HG02623 (cell line): Measurements from ENCODE around the gene CPNE7.
"Not testable (repeated sequence)": the region's sequence is repeated elsewhere in the genome, so short reads cannot be mapped to it uniquely, and the experiment has no call there.

Source experiments
- ATAC-seq: cut with Tn5 transposase; IDR thresholded peaks from one replicate; pipeline ENCODE4 v1.9.1; 2021; ENCODE audit warnings: moderate library complexity; ENCODE audit not compliant: unreplicated experiment

Gene CPNE7

GRCh38 chr16:89621136-89621697 is 45.7 kb downstream of the CPNE7 start:
- no peak for ATAC-seq

GRCh38 chr16:89621698-89622409 is 46.3 kb downstream of the CPNE7 start:
- ATAC-seq: no peak

GRCh38 chr16:89623511-89624261 is 48.1 kb downstream of the CPNE7 start:
- ATAC-seq: no peak

DNA sequence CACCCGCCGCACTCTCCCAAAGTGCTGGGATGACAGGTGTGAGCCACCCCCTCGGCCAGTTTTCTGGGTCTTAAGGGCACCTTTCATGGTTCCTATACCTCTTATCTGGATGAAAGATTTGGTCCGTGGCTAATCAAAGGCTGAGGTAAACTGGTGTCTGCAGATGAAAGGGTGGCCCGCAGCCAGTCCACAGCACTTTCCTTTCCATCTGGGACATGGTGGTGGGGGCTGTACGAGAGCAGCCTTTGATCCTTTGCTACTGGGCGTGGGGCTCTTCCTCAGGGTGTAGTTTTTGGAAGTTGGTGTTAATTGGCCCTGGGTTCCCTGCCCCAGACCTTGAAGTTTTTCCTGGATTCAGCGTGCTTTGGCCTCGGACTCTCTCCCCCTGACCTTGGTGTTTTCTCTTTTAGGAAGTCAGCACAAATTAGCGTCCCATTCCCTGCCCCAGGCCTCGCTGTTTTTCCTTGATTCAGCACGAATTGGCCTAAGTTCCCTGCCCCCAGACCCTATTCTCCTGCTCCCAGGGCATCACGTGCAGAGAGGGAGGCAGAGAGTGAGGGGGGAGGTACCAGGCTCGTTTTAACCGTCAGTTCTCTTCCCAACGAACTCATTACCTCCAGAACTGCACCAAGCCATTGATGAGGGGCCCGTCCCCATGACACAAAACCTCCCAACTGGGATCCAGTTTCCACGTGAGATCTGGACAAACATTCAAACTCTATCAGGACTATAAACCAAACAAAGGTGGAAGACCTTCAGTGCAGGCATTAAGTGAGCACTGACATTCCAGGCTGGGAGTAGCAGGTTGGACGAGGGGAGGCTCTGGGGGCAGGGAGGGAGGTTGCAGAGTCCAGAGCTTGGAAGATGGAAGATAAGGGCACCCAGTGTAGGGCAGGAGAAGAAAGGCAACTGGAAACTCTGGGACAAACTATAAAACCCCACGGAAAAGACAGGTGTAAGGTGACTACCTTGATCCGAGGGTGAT is 49.5 kb downstream of the CPNE7 start:
- no peak for ATAC-seq

DNA sequence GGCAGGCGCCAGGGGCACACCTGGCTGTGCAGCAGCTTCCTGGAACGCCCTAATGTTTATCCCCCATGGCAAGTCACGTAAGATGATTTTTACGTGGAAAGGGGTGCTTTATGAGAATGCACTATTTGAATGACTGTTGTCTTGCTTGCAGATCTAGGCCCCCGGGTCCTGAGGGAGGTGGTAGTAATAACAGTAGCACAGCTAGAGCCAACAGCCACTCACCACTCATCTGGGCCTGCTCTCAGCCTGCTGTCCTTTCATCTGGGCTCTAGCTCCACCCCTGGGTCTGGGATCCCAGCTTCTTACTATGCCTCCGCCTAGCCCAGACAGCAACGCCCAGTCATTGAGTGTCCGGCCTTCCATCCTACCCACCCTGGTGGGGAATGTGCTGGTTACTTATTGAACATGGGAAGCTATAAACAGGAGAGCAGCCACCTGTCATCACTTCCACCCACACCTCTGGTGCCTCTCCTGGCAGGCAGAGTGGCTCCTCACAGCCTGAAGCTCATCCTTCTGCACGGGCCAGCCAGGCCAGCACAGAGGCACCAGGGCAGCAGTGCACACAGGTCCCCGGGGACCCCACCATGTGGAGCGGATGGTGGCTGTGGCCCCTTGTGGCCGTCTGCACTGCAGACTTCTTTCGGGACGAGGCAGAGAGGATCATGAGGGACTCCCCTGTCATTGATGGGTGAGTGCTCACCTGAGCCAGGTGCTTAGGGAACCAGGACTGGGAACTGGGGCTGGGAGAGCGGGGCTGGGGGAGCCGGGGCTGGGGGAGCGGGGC is 54.5 kb downstream of the CPNE7 start:
- ATAC-seq: no peak

- no peak for ATAC-seq
Observed at GRCh38 chr16:89633064-89633631, 57.6 kb downstream of the CPNE7 start.

GRCh38 chr16:89634463-89635385 is 59.2 kb downstream of the CPNE7 start:
- ATAC-seq: not testable (repeated sequence)

- no peak for ATAC-seq
Observed at GRCh38 chr16:89636663-89637062, 61.1 kb downstream of the CPNE7 start.

DNA sequence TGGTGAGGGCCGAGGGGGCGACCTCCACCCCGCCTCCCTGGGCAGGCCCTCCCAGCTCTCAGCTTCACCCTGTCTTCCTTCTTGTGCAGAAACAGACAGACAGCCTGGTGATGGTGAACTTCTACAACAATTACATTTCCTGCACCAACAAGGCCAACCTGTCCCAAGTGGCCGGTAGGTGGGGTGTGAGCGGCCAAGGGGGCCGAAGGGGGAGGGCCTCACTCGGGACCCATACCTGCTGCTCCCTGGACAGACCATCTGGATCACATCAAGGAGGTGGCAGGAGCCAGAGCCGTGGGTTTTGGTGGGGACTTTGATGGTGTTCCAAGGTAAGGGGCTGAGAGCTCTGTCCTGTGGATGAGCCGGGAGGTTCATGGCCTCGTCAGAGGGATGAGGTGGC is 61.8 kb downstream of the CPNE7 start:
- no peak for ATAC-seq

DNA sequence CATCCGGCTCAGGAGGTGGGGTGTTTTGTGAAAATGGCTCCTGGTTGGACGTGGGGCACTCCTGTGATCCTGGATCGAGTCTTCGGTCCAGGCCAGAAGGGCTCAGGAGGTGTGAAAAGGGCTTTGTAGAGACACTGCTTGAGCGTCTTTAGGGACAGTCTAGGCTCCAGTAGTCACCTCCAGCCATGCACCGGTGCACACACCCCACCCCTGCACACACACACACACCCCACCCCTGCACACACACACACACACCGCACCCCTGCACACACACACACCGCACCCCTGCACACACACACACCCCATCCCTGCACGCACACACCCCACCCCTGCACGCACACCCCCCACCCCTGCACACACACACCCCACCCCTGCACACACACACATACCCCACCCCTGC is 62.9 kb downstream of the CPNE7 start:
- ATAC-seq: no peak

GRCh38 chr16:89639385-89639784 is 63.8 kb downstream of the CPNE7 start:
- no peak for ATAC-seq

- no peak for ATAC-seq
Observed at GRCh38 chr16:89641458-89642119, 66.0 kb downstream of the CPNE7 start.

DNA sequence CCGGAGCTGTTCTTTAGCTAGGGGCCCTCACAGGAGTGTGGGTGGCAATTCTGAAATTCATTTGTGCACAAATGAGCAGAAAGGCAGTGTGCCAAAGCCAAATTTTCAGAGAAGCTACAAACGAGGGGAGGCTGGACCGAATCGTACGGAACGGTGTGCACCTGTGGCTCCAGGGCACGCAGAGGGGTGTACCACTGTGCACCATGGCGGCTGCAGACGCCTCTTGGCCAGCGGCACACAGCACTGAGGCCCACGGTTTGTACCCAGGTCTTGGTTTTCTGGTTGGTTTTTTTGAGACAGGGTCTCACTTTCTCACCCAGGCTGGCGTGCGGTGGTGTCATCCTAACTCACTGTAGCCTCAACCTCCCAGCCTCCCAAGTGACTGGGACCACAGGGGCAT is 67.0 kb downstream of the CPNE7 start:
- ATAC-seq: no peak

DNA sequence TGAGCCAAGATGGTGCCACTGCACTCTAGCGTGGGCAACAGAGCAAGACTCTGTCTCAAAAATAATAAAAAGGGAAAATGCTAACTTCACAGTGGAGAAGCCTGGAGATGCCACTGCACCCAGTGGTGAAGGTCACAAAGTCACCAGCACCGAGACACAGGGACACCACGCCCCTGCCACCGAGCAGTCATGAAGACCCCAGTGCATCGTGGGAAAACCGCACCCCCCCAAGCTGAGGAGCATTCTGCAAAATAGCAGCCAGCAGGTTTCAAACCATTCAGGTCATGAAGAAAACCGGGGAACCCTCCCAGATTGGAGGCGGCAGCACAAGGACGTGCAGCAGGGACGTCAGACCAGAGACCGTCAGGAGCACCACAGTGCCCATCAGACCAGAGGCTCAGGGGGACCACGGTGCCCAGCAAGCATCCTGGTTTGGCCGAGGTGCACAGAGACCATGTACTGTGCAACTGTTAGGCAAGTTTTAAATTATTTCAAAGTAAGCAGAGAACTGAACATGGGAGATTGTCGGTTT is 68.3 kb downstream of the CPNE7 start:
- no peak for ATAC-seq

DNA sequence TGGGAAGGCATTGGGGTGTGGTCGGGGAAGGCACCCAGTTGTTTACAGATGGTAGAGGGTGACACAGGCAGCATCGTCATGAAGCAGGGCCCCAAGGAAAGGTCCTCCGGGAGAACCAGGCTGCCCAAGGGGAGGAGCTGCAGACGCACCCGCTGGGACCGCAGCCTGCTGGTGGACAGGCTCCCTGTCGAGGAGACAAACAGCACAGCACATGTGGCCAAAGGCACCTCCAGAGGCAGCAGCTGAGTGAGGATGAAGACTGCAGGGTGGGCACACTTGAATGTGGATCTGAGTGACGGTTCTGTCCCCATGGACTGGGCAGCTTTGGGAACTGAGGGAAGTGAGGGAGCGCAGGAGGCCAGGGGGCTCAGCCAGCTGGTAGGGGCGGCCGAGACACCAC is 69.6 kb downstream of the CPNE7 start:
- ATAC-seq: no peak

DNA sequence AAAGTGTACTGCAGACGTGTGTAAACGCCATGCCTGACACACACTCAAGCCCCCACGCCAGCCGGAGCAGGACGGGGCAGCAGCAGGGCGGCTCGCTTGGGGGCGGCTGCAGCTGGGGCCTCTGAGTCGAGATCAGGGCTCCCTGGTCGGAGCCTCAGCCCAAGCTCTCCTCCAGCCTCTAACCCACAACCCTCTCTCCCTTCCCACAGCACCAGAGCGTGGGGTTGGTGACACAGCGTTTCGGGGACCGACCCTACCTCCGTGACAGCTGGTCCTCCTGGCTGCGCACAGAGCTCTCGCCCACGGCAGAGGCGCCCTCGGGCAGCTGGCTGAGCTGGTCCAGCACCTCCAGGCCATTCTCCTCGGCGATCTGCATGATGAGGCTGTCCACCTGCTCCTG is 70.7 kb downstream of the CPNE7 start:
- ATAC-seq: no peak
